Neural progenitor cell (in vitro differentiated cells): ENCODE measurements around the gene RLBP1.

Source experiments
- EZH2 ChIP-seq: fragments of 200-600 bp; sonication (generic); IDR thresholded peaks from 2 replicates; pipeline ENCODE4 v1.6.1; 2017; ENCODE audit warnings: antibody characterized with exemption, mild to moderate bottlenecking, moderate library complexity
- EZH2phosphoT487 ChIP-seq: fragments of 200-600 bp; sonication (generic); IDR thresholded peaks from 2 replicates; pipeline ENCODE4 v1.6.1; 2017; ENCODE audit warnings: antibody characterized with exemption
- TF ChIP-seq, protein P1 (sequence below): fragments of 200-600 bp; sonication (generic); IDR thresholded peaks from 2 replicates; pipeline ENCODE4 v1.5.1; 2017; ENCODE audit warnings: antibody characterized with exemption, mild to moderate bottlenecking

DNA sequence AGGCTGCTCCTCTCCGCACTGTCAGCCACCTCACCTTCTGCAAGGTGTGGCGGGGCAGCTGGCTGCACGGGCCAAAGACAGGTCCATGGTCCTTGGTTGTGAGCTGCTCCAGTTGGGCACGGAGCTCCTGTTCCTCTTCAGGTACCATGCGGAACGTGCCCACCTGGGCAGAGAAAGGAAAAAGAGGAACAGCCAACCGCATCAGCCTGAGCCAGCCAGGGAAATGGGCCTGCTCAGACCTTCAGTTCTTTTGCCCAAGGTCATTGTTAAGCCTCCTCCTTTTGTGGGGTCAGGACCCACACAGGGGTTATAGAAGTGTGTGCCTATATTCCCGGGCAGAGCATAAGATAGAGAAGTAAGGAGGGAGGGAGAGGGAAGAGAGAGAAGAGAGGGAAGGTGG is 2.8 kb downstream of the RLBP1 start:
- TF ChIP-seq, protein P1, sequence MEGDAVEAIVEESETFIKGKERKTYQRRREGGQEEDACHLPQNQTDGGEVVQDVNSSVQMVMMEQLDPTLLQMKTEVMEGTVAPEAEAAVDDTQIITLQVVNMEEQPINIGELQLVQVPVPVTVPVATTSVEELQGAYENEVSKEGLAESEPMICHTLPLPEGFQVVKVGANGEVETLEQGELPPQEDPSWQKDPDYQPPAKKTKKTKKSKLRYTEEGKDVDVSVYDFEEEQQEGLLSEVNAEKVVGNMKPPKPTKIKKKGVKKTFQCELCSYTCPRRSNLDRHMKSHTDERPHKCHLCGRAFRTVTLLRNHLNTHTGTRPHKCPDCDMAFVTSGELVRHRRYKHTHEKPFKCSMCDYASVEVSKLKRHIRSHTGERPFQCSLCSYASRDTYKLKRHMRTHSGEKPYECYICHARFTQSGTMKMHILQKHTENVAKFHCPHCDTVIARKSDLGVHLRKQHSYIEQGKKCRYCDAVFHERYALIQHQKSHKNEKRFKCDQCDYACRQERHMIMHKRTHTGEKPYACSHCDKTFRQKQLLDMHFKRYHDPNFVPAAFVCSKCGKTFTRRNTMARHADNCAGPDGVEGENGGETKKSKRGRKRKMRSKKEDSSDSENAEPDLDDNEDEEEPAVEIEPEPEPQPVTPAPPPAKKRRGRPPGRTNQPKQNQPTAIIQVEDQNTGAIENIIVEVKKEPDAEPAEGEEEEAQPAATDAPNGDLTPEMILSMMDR: no peak
- no peak for TF ChIP-seq EZH2phosphoT487
- no peak for TF ChIP-seq EZH2
